ENCODE measurements around the gene PSMC6. TPM values are rescaled to one million over a fixed set of nuclear protein-coding genes. Genes with fewer than 3 reads are reported as not detected.

Gene PSMC6
- total and polyA plus RNA-seq, 2 experiments from 2014 or later = 143 to 176 TPM

DNA sequence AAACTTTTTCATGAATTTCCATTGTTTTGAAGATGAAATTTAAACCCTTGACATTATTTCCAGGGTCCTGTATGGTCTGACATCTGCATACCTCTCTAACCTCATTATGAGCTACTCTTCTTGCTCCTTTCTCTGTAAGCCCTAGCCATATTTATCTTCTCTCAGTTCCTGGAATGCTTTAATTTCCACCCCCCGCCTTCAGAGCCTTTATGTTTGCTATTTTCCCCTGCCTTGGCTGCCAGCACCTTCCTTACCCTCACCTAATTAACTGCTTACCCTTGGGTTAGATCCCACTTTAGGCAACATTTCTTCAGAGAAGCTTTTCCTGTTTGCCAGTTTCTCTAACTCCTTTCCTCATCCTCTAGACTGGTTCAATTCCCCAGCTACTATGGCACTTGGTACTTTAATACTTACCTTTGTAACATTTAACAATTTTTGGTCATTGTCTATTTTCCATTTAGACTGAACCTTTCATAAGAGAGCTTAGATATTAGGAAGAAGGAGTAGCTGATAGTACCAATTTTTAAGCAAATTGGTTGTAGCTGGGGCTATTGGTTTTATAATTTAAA lies 29.0 kb downstream of the PSMC6 start (continued):
- TF ChIP-seq, protein P1, sequence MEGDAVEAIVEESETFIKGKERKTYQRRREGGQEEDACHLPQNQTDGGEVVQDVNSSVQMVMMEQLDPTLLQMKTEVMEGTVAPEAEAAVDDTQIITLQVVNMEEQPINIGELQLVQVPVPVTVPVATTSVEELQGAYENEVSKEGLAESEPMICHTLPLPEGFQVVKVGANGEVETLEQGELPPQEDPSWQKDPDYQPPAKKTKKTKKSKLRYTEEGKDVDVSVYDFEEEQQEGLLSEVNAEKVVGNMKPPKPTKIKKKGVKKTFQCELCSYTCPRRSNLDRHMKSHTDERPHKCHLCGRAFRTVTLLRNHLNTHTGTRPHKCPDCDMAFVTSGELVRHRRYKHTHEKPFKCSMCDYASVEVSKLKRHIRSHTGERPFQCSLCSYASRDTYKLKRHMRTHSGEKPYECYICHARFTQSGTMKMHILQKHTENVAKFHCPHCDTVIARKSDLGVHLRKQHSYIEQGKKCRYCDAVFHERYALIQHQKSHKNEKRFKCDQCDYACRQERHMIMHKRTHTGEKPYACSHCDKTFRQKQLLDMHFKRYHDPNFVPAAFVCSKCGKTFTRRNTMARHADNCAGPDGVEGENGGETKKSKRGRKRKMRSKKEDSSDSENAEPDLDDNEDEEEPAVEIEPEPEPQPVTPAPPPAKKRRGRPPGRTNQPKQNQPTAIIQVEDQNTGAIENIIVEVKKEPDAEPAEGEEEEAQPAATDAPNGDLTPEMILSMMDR (conservative IDR thresholded peaks at IDR 0.05; ENCODE audit: low read depth in 2 of 2) = no peak
- no peak for TF ChIP-seq POLR2AphosphoS5 (IDR thresholded peaks at IDR 0.05; ENCODE audit: low read depth)
- no peak for TF ChIP-seq ZNF114 (CRISPR knock-in tag; IDR thresholded peaks at IDR 0.05)
- TF ChIP-seq JUNB (IDR thresholded peaks at IDR 0.05; ENCODE audit: unreplicated experiment) = no peak
- TF ChIP-seq, protein P2, sequence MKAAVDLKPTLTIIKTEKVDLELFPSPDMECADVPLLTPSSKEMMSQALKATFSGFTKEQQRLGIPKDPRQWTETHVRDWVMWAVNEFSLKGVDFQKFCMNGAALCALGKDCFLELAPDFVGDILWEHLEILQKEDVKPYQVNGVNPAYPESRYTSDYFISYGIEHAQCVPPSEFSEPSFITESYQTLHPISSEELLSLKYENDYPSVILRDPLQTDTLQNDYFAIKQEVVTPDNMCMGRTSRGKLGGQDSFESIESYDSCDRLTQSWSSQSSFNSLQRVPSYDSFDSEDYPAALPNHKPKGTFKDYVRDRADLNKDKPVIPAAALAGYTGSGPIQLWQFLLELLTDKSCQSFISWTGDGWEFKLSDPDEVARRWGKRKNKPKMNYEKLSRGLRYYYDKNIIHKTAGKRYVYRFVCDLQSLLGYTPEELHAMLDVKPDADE (IDR thresholded peaks at IDR 0.05) = no peak
- TF ChIP-seq CREB1 (CRISPR knock-in tag; IDR thresholded peaks at IDR 0.05; ENCODE audit: low read depth) = no peak
- TF ChIP-seq, protein P3, sequence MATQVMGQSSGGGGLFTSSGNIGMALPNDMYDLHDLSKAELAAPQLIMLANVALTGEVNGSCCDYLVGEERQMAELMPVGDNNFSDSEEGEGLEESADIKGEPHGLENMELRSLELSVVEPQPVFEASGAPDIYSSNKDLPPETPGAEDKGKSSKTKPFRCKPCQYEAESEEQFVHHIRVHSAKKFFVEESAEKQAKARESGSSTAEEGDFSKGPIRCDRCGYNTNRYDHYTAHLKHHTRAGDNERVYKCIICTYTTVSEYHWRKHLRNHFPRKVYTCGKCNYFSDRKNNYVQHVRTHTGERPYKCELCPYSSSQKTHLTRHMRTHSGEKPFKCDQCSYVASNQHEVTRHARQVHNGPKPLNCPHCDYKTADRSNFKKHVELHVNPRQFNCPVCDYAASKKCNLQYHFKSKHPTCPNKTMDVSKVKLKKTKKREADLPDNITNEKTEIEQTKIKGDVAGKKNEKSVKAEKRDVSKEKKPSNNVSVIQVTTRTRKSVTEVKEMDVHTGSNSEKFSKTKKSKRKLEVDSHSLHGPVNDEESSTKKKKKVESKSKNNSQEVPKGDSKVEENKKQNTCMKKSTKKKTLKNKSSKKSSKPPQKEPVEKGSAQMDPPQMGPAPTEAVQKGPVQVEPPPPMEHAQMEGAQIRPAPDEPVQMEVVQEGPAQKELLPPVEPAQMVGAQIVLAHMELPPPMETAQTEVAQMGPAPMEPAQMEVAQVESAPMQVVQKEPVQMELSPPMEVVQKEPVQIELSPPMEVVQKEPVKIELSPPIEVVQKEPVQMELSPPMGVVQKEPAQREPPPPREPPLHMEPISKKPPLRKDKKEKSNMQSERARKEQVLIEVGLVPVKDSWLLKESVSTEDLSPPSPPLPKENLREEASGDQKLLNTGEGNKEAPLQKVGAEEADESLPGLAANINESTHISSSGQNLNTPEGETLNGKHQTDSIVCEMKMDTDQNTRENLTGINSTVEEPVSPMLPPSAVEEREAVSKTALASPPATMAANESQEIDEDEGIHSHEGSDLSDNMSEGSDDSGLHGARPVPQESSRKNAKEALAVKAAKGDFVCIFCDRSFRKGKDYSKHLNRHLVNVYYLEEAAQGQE (IDR thresholded peaks at IDR 0.05; ENCODE audit: unreplicated experiment) = no peak
- TF ChIP-seq NANOG (IDR thresholded peaks at IDR 0.05; ENCODE audit: borderline replicate concordance) = no peak

DNA sequence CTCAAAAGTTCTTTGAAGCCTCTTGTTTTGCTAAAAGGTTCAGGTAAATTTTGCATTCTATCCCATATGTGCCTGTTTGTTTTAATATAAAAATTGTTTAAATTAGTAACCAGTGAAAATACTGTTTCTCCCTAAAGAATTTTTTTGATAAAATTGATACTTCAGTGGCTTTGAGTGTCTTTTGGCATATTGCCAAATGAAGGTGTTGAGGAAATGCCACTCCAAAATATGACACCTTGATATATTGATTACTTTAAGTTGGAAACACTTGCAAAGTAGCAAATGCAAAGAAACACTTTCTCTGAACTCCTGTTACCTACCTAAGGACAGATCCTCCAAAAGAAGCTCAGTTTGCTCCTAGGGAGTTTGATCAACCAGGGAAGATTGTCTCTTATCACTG lies 31.4 kb downstream of the PSMC6 start:
- Histone ChIP-seq H3K27me3 (ENCODE audit: insufficient read depth) (no peaks in the 10 kb centered on the region), H3K36me3 (ENCODE audit: insufficient read depth) (no peaks in the 10 kb centered on the region), H3K4me3 (no peak overlapping the region), H3K4me2 (no peak overlapping the region), H3K9me2 (ENCODE audit: insufficient read depth) (no peaks in the 10 kb centered on the region), H3F3A (replicated peaks; ENCODE audit: low read depth) (no peaks in the 10 kb centered on the region), H3K27ac (ENCODE audit: low read depth) (no peak overlapping the region), H4K20me1 (replicated peaks; ENCODE audit: insufficient read depth) (peaks cover 5% of the 10 kb centered on the region), H3K4me1 (ENCODE audit: insufficient read depth) (peaks cover 26% of the 10 kb centered on the region), H3K79me2 (replicated peaks; ENCODE audit: insufficient read depth) (peaks cover 100% of the 10 kb centered on the region), H2AFZ (no peak overlapping the region)
- Mint-ChIP-seq H3K27me3 (ENCODE audit: insufficient read depth, low read depth, poor library complexity) (no peaks in the 10 kb centered on the region), H3K4me3 (no peak overlapping the region), H3K36me3 (ENCODE audit: low read depth) (peaks cover 29% of the 10 kb centered on the region), H3K27ac (no peak overlapping the region), H3K4me1 (peaks cover 46% of the 10 kb centered on the region), H3K9me3 (no peaks in the 10 kb centered on the region)
- DNase-seq (ENCODE audit: low spot score) (no peak), ATAC-seq (no peak)
- TF ChIP-seq, protein P1 (conservative IDR thresholded peaks at IDR 0.05; ENCODE audit: low read depth in 2 of 2) = no peak
- TF ChIP-seq ZNF114 (CRISPR knock-in tag; IDR thresholded peaks at IDR 0.05) (no peak), JUNB (IDR thresholded peaks at IDR 0.05; ENCODE audit: unreplicated experiment) (no peak), CREB1 (CRISPR knock-in tag; IDR thresholded peaks at IDR 0.05; ENCODE audit: low read depth) (no peak)
